HG02759 (cell line): ENCODE results near the gene RPL36.

Experiments used
- ATAC-seq: cut with Tn5 transposase; IDR thresholded peaks from one replicate; pipeline ENCODE4 v1.9.1; 2021; ENCODE audit warnings: mild to moderate bottlenecking, moderate library complexity; ENCODE audit not compliant: unreplicated experiment

RPL36 gene

GRCh38 chr19:5690125-5690954, at the start of gene RPL36:
Gene RPL36, plus strand, starts transcription at chr19:5690295. Its CDS starts 213 bp downstream, at chr19:5690508.
- ATAC-seq = peak; percentile 51

- ATAC-seq = no peak
These were observed 48.9 kb upstream of the RPL36 start for GRCh38 chr19:5641171-5641570.

- ATAC-seq = no peak
These were observed 47.9 kb upstream of the RPL36 start for GRCh38 chr19:5642204-5642603.

GRCh38 chr19:5643060-5643459, 47.0 kb upstream of the RPL36 start:
- no peak for ATAC-seq

GRCh38 chr19:5644037-5644436, 46.1 kb upstream of the RPL36 start:
- no peak for ATAC-seq

- ATAC-seq = no peak
These were observed 44.7 kb upstream of the RPL36 start for GRCh38 chr19:5645409-5645808.

GRCh38 chr19:5646703-5647102, 43.4 kb upstream of the RPL36 start:
- no peak for ATAC-seq

GRCh38 chr19:5648464-5648863, 41.6 kb upstream of the RPL36 start:
- ATAC-seq = no peak

- ATAC-seq = no peak
These were observed 38.7 kb upstream of the RPL36 start for GRCh38 chr19:5651361-5651760.

- ATAC-seq = no peak
These were observed 37.8 kb upstream of the RPL36 start for GRCh38 chr19:5652261-5652660.

- no peak for ATAC-seq
These were observed 35.2 kb upstream of the RPL36 start for GRCh38 chr19:5654931-5655330.

- no peak for ATAC-seq
These were observed 34.7 kb upstream of the RPL36 start for GRCh38 chr19:5655412-5655811.

- ATAC-seq = no peak
These were observed 28.6 kb upstream of the RPL36 start for GRCh38 chr19:5661483-5661882.

GRCh38 chr19:5663904-5664303, 26.2 kb upstream of the RPL36 start:
- no peak for ATAC-seq

- no peak for ATAC-seq
These were observed 25.6 kb upstream of the RPL36 start for GRCh38 chr19:5664515-5664914.

GRCh38 chr19:5665781-5666513, 24.1 kb upstream of the RPL36 start:
- ATAC-seq = no peak

GRCh38 chr19:5666921-5667610, 23.0 kb upstream of the RPL36 start:
- ATAC-seq = no peak

GRCh38 chr19:5667751-5668271, 22.3 kb upstream of the RPL36 start:
- no peak for ATAC-seq

GRCh38 chr19:5669212-5669611, 20.9 kb upstream of the RPL36 start:
- no peak for ATAC-seq

- ATAC-seq = no peak
These were observed 18.5 kb upstream of the RPL36 start for GRCh38 chr19:5671600-5671999.

GRCh38 chr19:5672708-5673459, 17.2 kb upstream of the RPL36 start:
- ATAC-seq = no peak
